ENCODE results near the gene RTN1.

RTN1 gene

DNA sequence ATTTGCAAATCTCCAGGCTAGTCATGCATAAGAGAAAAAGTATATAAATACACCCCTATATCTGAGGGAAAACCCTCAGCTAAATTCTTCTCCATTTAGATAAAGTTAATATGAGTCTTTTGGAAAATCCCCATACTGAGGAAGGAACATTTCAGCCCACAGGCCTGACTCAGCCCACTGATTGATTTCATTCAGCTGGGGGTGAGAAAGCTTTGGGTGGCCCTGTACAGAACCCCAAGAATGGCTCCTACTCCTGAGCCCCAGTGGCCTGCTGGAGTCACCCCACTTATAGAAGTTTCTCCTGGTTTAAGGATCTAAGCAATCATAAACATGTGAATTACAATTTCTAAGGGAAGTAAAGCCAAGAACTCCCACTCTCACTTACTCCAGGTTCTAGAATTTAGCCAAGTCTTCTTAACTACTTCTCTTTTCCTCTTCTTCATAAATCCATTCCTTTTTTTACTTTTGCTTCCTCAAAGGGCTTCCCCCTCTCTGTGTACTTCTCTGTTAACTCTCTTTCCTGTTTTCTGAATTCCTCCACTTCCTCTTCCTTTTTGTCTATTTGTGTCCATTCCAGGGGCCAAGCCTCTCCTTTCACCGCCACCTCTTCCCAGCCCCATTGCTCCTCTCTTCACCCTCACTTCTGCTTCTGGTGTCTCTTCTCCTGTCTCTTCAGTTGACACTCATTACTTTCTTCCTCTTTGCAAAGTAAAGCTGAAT is 21.0 kb downstream of the RTN1 start:
- no peak for DNase-seq

- no peak for DNase-seq
Measured at GRCh38 chr14:59848671-59849070, 21.9 kb downstream of the RTN1 start.

DNA sequence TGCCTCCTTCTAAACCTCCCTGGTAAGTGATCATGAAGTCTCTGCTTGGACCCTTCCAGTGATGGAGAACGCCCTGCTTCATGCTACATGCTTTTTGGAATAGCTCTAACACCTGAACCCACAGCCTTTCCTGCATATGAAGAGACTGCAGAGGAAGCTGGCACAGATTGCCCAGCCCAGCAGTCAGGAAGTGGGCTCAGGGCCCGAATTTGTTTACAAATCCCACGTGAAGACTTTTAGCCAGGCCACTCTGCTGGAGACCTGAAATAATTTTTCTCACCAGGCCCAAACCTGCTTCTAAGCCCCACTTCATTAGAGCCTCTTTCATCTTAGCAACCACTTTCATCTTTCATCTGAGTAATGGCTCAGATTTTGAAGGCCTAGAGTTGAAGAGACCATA is 22.9 kb downstream of the RTN1 start:
- no peak for DNase-seq

DNA sequence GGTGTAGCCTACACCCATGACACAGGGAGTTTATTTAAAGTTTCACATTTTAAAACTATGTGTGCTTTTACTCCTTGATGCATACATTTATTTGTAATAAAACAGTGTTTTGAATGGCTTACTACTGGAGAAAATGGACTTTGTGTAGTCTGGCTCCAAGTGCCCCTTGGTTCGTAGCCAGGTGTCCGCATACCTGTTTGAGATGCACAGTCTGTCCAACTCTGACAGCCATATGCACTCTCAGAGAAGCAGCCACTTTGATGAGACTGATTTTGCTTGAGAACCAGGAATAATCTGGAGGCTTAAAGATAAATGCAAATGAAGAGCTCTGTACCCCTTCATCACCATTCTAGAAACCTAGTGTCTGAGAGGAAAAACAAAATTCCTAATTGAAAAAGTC is 24.0 kb downstream of the RTN1 start:
- no peak for DNase-seq

DNA sequence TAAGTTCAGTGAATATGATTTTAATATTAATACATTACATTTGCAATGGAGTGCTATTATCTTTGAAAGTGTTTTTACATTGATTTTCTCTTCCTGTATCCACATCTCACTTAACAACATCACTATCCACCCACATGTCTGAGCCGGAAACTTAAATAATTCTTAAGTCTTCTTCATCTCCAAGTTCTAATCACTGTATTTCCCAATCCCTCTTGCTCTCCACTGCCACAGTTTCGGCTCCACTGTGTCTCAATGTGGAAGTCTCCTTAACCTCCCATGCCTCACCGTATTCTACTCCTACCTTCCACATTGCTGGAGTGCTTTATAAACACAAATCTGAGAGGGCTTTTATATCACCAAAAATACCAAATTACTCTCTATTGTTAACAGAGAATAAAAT is 25.3 kb downstream of the RTN1 start:
- DNase-seq, result no peak

DNA sequence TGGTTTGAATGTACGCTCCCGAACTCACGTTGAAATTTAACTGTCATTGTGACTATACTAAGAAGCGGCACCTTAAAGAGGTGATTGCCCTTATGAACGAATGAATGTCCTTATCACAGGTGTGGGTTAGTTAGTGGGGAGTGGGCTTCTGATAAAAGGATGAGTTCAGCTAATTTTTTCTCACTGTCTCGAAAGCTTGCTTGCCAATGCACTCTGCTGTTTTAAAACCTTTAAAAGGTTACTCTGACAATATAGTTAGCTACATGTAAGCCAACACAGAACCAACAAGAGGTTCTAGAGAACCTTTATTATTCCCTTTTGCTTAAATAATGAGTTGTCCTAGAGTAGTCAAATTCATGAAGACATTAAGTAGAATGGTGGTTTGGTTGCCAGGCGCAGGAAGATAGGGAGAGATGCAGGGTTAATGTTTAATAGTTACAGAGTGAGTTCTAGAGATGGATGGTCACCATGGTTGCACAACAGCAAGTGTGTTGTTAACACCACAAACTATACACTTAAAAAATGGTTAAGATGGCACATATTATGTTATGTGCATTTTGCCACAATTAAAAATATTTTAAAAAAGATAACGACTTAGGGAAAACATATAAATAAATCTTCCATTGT is 26.3 kb downstream of the RTN1 start:
- DNase-seq, result no peak

GRCh38 chr14:59836116-59836515 is 34.5 kb downstream of the RTN1 start:
- DNase-seq, result no peak

DNA sequence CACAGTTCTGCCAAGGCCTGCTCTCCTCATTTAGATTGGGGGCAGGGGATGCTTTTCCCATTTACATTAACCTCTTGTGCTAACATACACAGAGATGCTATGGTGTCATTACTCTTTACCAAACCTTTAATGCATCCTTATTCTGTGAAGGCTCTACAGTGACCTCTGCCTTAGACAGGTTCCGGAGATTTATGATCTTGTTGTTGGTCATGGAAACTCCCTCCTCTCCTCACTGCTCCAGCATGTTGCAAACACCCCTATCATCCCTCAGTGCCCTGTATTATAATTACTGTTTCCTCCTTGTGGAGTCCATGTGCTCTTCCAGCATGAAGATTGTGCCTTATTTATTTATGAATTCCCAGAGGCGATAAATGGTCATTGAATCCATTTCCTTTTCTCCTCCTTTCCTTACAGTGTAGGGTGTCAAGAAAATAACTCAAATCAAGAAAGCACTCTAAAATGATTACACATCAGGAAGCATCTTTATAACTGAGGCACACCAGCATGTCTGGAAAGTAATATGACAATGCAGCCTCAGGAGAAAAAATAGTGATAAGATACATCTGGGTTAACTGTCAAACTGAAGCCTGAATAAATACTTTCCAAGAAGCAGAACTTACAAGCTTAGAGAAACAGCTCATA is 37.8 kb downstream of the RTN1 start:
- DNase-seq, result no peak

DNA sequence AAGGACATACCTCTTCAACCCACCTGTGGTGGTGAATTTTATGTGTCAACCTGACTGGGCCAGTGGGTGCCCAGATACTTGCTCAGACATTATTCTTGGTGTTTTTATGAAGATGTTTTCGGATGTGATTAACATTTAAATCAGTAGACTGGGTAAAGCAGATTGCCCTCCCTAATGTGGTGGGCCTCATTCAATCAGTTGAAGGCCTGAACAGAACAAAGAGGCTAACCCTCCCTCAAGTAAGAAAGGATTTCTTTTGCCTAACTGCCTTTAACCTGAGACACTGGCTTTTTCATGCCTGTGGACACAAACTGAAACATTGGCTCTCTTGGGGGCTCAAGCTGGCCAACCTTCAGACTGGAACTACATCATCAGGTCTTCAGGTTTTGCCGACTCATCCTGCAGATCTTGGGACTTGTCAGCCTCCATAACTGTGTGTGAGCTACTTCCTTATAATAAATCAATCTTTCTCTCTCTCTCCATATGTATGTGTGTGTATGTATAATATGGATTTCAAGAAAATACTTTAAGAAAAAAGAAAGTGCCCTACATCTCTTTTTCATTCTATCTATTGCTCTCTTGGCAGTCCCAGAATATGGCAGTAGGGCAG is 39.4 kb downstream of the RTN1 start:
- no peak for DNase-seq

- DNase-seq, result no peak
Measured at GRCh38 chr14:59830338-59830734, 40.2 kb downstream of the RTN1 start.

GRCh38 chr14:59829469-59830337 is 40.9 kb downstream of the RTN1 start:
- DNase-seq, result no peak

GRCh38 chr14:59828276-59828675 is 42.3 kb downstream of the RTN1 start:
- no peak for DNase-seq

- DNase-seq, result no peak
Measured at GRCh38 chr14:59827401-59827800, 43.2 kb downstream of the RTN1 start.

DNA sequence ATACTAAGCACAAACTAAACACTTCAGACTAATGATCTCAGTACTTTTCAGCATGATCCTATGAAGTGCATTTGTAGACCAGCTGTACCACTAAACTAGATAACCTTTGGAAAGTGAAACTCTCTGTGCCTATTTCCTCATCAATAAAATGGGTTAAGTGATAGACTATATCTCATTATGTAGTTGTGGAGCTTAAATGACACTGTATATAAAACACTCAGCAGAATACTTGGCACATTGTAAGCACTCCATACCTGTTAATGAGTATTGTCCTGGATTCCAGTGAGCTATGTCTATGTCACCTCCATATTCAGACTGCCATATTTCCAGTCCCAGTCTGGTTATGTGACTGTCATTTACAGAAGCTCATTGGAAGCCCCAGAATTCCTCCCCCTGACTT is 44.4 kb downstream of the RTN1 start:
- DNase-seq, result no peak

GRCh38 chr14:59823179-59823578 is 47.4 kb downstream of the RTN1 start:
- DNase-seq, result no peak

DNA sequence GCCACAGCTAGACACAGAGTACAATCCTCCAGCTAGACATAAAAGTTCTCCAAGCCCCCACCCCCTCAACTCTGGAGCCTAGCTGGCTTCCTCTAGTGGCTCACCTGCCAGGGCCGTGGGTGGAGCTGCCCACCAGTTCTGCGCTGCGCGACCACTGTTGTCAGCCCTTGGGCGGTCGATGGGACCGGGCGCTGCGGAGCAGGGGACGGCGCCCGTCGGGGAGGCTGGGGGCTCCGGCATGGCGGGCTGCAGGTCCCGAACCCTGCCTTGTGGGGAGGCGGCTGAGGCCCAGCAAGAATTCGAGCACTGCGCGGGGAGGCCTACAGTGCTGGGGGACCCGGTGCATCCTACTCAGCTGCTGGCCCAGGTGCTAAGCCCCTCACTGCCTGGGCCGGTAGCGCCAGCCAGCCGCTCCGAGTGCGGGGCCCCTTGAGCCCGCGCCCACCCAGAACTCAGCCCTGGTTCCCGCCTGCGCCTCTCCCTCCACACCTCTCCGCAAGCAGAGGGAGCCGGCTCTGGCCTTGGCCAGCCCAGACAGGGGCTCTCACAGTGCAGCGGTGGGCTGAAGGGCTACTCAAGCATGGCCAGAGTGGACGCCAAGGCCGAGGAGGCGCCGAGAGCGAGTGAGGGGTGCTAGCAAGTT is 51.0 kb downstream of the RTN1 start:
- DNase-seq, result no peak

GRCh38 chr14:59816941-59817340 is 53.6 kb downstream of the RTN1 start:
- no peak for DNase-seq

- DNase-seq, result no peak
Measured at GRCh38 chr14:59814988-59815387, 55.6 kb downstream of the RTN1 start.

GRCh38 chr14:59811815-59812214 is 58.8 kb downstream of the RTN1 start:
- DNase-seq, result no peak

DNA sequence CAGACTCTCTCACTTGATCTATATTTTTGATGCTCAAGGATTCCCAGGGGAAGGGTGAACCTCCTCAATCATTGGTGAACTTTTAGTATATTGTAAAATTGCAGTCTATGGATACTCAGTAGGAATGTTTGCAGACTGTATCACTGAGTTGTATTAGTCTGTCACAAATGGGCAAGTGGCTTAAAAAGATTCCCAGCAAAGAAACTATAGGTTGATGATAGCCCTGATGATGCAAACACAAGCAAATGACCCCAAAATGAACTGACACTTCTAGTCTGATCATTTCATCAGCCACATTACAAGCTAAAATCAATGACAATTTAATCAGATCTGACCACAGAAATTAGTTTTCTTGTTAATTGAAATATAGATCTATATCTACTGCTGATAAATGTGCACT is 59.5 kb downstream of the RTN1 start:
- no peak for DNase-seq

DNA sequence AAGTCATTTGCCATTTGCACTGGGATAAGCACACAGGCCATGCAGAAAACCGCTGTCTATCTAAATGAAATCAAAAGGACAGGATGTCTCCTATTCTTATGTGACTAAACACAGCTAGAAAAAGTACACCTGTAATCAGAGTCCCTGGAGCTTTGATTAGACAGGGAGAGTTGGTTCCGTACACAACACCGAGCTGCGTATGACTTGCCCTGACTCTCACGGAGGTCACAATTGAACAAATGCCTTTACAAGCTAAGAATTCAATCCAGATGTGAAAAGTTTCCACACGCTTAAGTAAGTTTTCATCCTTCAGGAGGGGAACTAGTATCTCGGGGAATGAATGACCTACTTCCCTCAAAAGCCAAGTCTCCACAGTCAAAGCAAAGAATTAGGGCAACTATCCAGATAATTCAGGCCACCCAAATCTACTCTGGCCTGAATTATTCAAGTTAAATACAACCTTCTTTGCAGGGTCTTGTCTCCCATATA is 67.5 kb downstream of the RTN1 start:
- no peak for DNase-seq

DNA sequence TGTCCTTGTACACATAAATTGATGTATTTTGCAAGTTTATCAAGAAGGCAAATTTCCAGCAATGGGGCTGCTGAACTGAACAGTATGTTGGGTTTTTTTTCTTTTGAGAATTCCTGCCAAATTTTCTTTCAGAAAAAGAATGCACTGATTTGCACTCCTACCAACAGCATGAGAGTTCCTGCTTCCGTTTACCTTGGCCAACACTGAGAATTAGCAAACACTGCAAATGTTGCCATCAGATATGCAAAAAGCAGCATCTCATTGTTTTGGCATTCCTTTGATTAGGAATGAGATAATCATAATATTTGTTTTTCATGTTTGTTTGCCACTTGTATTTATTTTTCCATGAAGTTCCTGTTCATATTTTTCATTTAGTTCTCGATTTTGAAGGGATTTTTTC is 82.4 kb downstream of the RTN1 start:
- no peak for DNase-seq
